ENCODE data around the gene NASP. TPM values are rescaled to one million over a fixed set of nuclear protein-coding genes. Genes with fewer than 3 reads are reported as not detected.
A peak's percentile ranks its signal among the peaks of the same experiment; 100 is the strongest.

Gene NASP, protein sequence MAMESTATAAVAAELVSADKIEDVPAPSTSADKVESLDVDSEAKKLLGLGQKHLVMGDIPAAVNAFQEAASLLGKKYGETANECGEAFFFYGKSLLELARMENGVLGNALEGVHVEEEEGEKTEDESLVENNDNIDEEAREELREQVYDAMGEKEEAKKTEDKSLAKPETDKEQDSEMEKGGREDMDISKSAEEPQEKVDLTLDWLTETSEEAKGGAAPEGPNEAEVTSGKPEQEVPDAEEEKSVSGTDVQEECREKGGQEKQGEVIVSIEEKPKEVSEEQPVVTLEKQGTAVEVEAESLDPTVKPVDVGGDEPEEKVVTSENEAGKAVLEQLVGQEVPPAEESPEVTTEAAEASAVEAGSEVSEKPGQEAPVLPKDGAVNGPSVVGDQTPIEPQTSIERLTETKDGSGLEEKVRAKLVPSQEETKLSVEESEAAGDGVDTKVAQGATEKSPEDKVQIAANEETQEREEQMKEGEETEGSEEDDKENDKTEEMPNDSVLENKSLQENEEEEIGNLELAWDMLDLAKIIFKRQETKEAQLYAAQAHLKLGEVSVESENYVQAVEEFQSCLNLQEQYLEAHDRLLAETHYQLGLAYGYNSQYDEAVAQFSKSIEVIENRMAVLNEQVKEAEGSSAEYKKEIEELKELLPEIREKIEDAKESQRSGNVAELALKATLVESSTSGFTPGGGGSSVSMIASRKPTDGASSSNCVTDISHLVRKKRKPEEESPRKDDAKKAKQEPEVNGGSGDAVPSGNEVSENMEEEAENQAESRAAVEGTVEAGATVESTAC
- total RNA-seq (2014; rRNA removed; shearing (Covaris generic)) = 141 and 151 TPM in 2 replicates

DNA sequence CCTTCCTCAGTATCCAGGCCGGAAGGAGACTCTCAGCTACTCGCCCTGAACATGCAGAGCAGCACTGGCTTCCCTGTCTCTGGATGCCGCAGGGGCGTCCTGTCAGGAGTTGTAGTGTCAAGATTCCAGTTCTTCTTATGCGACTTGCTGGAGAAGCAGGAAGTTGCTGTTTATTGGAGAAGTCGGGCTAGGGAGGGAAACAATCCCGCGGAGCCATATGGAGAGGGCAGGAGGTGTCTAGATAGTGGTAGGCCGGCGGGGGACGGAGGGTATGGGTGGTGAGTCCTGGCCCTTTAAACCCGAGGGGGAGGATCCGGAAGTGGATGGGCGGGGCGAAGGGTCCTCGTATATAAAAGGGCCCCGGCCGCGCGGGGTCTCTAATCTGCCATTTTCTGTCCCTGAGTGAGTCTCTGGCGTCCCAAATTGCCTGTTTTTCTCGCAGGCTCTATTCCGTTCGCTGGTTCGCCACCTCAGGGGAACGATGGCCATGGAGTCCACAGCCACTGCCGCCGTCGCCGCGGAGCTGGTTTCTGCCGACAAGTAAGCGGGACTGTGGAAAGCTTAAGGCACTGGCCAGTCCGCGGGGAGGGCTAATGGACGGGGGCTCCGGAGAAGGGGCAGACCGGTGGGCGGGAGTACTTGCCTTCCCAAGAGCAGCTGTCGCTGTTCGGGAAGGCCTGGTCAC lies at the start of gene NASP:
Gene NASP, plus strand, starts transcription at position 376 of the 685 bp plus-strand sequence. Its CDS starts 106 bp downstream, at position 482.
- H3K4me3 ChIP-seq = peak within 1 kb of the TSS; percentile 75
- H3K36me3 ChIP-seq = peaks cover 14% of the 10 kb centered on the region
- H3K27me3 ChIP-seq (replicated peaks) = no peaks in the 10 kb centered on the region
- H3K9me3 ChIP-seq (replicated peaks) = no peaks in the 10 kb centered on the region
- peaks cover 17% of the 10 kb centered on the region for H3K4me1 ChIP-seq (replicated peaks)
- peak; percentile 88 to 97 for DNase-seq (ENCODE audit: low read depth in 1 of 2, low spot score in 2 of 2)
- H3K27ac ChIP-seq = peak within 1 kb of the TSS; percentile 79

DNA sequence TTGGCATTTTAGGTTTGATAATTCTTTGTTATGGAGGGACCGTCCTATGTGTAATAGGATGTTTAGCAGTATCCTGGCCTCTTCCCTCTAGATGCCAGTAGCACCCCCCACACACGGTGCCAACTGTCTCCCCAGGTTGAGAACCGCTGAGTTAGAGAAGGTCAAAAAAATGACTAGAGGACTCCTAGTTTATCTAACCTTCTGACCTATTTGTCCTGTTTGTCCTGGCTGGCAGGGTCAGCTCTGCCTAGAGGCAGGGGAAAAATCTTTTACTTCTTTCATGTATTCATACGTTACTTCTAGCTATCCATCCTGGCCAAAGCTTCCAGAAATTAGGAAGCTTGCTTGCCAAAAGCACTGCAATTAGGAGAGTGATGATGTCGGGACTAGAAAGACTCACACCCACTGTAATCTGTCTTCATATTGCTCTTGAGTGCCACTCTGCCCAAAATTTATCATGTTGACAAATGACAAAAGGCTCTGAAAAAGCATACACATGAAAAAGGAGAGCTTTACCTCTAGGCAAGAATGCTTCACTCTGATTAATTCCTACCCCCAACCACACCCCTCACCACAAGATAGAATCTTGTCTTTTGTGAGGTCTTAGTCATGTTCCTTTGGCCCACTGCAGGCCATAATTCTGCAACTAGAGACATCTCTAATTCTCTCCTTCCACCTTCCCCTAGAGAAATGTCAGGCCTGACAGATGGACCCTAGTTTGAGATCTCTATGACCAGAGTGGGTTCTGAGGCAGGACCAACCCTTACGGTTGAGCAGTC lies 47.7 kb upstream of the NASP start:
- no peak overlapping the region for H3K4me3 ChIP-seq
- H3K27me3 ChIP-seq (replicated peaks) = no peaks in the 10 kb centered on the region
- no peak for DNase-seq (ENCODE audit: low read depth in 1 of 2, low spot score in 2 of 2)
- H3K36me3 ChIP-seq = no peaks in the 10 kb centered on the region
- no peaks in the 10 kb centered on the region for H3K9me3 ChIP-seq (replicated peaks)
- no peaks in the 10 kb centered on the region for H3K4me1 ChIP-seq (replicated peaks)
- no peak overlapping the region for H3K27ac ChIP-seq

DNA sequence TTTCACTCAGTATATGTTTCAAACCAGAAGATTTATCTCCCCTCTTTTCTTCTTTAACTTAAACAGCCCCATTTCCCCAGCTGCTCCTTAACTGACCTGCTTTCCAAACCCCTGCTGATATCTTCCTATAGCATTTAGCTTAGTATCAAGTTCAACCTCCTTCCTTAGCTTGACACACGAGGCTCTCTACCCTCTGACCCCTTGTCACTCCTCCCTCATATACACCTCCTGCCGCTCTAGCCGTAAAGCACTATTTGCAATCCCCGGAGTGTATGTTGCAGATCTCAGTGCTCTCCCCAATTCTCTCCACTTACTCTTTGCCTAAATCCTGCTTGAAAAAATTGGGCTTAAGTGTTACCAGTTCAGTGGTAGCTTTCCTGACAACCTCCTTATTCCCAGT lies 47.0 kb upstream of the NASP start:
- Histone ChIP-seq H3K36me3 (no peaks in the 10 kb centered on the region), H3K9me3 (replicated peaks) (no peaks in the 10 kb centered on the region)

DNA sequence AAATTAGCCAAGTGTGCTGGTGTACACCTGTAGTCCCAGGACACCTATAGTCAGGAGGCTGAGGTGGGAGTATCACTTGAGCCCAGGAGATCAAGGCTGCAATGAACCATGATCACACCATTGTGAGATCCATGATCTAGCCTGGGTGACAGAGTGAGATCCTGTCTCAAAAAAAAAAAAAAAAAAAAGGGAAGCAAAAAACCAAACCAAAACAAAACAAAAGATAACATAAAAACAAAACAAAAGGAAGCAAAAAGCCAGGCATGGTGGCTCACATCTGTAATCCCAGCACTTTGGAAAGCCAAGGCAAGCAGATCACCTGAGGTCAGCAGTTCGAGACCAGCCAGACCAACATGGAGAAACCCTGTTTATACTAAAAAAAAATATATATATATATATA lies 42.6 kb upstream of the NASP start:
- no peaks in the 10 kb centered on the region for H3K27me3 ChIP-seq (replicated peaks)
- H3K36me3 ChIP-seq = no peaks in the 10 kb centered on the region
- no peak overlapping the region for H3K27ac ChIP-seq
- H3K4me3 ChIP-seq = no peak overlapping the region
- no peaks in the 10 kb centered on the region for H3K4me1 ChIP-seq (replicated peaks)
- DNase-seq (ENCODE audit: low read depth in 1 of 2, low spot score in 2 of 2) = no peak
- no peaks in the 10 kb centered on the region for H3K9me3 ChIP-seq (replicated peaks)

More for the DNA sequence above, 47.0 kb upstream of the NASP start:
- H3K27me3 ChIP-seq (replicated peaks) = no peaks in the 10 kb centered on the region
- no peak overlapping the region for H3K4me3 ChIP-seq
- no peaks in the 10 kb centered on the region for H3K4me1 ChIP-seq (replicated peaks)
- no peak for DNase-seq (ENCODE audit: low read depth in 1 of 2, low spot score in 2 of 2)
- no peak overlapping the region for H3K27ac ChIP-seq

DNA sequence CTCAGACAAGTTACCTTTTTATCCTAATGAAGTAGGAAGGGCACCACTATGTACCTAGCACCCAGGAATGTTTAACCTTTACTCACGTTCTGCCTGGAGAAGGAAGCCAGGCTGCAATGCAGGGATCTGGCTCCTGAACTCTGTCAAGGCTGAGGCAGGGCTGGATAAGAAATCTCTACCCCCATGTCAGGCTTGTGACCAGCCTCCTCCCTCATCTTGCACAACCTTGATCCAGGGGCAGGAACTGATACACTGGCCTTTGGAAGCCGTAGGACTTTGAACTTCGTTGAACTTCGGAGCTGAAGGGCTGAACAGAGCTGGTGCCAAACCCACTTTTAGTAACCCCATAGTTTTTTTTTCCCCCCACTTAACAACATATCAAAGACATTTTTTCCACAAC lies 41.2 kb upstream of the NASP start:
- H3K4me1 ChIP-seq (replicated peaks) = no peaks in the 10 kb centered on the region
- no peak for DNase-seq (ENCODE audit: low read depth in 1 of 2, low spot score in 2 of 2)

DNA sequence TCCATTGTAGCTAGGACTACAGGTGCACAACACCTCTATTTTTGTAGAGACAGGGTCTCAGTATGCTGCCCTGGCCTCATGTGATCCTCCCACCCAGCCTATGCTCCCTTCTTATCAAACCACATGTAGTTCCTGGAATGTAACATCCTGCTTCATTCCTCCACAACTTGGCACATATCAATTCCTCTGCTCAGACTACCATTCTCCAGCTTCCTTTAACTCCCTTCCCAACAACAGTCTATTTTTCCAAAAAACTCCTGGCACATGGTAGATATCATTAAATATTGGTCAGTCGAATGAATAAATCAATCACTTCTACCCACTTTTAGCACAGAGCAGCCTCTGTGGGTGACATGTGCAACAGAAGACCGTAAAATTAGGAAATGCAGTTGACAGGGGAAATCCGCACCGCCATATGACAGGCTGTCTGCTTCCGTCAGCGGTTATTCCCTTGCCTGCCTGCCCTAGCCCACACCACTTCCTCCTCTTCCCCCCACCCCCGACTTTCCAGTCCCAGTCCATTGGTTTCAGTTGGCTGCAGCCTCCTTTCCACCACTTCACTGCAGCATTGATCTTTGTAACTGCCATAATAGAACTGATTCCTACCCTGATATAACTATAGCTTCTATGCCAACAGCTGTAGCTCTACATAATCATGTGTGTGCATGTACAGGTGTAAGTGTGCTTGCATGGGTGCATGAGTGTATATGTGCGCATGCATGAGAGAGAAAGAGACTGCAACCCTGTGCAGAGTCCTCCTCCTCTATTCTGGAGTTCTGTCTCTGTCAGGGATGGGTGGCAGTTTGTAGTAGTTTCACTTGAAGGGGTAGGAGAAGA lies 40.0 kb upstream of the NASP start:
- H3K4me1 ChIP-seq (replicated peaks) = no peaks in the 10 kb centered on the region
- H3K9me3 ChIP-seq (replicated peaks) = no peaks in the 10 kb centered on the region
- no peaks in the 10 kb centered on the region for H3K36me3 ChIP-seq
- no peak for DNase-seq (ENCODE audit: low read depth in 1 of 2, low spot score in 2 of 2)
- no peak overlapping the region for H3K27ac ChIP-seq
- no peak overlapping the region for H3K4me3 ChIP-seq
- H3K27me3 ChIP-seq (replicated peaks) = no peaks in the 10 kb centered on the region

More for the DNA sequence above, 41.2 kb upstream of the NASP start:
- H3K27ac ChIP-seq = no peak overlapping the region
- H3K27me3 ChIP-seq (replicated peaks) = no peaks in the 10 kb centered on the region
- H3K4me3 ChIP-seq = no peak overlapping the region
- no peaks in the 10 kb centered on the region for H3K9me3 ChIP-seq (replicated peaks)
- H3K36me3 ChIP-seq = no peaks in the 10 kb centered on the region

DNA sequence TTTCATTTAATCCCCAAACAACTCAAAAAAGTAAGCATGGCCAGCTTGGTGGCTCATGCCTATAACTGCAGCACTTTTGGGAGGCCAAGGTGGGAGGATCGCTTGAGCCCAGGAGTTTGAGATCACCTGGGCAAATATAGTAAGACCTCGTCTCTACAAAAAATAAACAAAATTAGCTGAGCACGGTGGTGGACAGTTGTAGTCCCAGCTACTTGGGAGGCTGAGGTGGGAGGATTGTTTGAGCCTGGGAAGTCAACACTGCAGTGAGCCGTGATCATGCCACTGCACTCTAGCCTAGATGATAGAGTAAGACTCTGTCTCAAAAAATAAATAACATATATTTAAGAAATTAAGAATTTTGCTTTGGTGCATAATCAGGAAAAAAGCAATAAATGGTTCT lies 39.3 kb upstream of the NASP start:
- Histone ChIP-seq H3K27me3 (replicated peaks) (no peaks in the 10 kb centered on the region), H3K9me3 (replicated peaks) (no peaks in the 10 kb centered on the region), H3K4me3 (no peak overlapping the region), H3K4me1 (replicated peaks) (no peaks in the 10 kb centered on the region), H3K27ac (no peak overlapping the region), H3K36me3 (no peaks in the 10 kb centered on the region)
- DNase-seq (ENCODE audit: low read depth in 1 of 2, low spot score in 2 of 2) = no peak

DNA sequence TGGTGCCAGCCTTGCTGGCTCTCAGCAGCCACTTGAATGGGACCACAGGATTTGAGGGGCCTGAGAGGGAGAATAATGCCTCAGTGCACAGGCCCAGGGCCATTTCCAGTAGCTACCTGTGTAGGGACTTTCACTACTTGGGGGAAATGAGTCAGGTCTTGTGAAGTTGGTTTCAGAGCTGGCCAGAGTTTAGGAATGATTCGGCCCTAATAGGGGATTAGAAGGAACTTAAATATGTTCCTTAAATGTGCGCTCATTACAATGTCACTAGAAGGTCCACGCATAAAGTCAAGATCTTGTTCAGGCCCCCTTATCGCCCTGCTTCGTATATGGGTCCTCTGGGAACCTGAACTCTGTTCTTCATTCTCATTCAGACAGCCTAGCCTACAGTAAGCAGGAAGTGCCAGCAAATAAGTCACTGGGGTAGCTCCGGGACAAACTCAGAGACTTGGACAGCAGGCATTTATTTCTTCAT lies 38.8 kb upstream of the NASP start:
- peaks cover 2% of the 10 kb centered on the region; the same call in 1 of the 2 replicates for H3K4me1 ChIP-seq (replicated peaks)
- no peaks in the 10 kb centered on the region for H3K36me3 ChIP-seq
- no peaks in the 10 kb centered on the region for H3K27me3 ChIP-seq (replicated peaks)
- H3K27ac ChIP-seq = no peak overlapping the region
- no peak overlapping the region for H3K4me3 ChIP-seq
- DNase-seq (ENCODE audit: low read depth in 1 of 2, low spot score in 2 of 2) = no peak
- no peaks in the 10 kb centered on the region for H3K9me3 ChIP-seq (replicated peaks)

DNA sequence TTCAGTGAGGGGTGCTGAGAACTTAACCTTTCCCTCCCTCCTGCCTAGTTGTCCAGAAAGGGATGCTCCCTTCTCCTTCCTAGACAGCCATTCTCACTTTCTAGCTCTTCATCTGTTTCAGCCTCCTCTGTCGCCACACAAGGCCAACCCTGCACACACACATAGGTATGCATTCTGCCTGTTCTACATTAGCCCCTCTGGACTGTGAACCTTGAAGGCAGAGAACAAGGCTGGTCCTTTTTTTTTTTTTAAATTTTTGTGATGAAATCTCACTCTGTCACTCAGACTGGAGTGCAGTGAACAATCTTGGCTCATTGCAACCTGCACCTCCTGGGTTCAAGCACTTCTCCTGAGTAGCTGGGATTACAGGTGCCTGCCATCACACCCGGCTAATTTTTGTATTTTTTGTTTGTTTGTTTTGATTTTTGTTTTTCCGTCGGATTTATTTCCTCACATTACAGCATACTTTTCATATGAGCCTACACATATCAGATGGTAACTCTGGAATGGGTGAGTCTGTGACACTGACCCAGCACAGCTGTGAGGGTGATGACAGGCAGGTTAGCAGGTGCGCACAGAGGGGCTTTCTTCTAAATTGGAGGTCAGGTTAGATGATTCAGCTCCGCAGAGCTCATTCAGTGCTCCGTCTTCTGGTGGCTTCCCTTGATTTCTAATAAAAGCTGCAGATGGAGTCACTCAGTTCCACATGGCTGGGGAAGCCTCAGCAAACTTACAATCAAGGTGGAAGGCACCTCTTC lies 38.1 kb upstream of the NASP start:
- Histone ChIP-seq H3K27ac (no peak overlapping the region), H3K9me3 (replicated peaks) (no peaks in the 10 kb centered on the region), H3K4me3 (no peak overlapping the region), H3K27me3 (replicated peaks) (no peaks in the 10 kb centered on the region), H3K36me3 (no peaks in the 10 kb centered on the region), H3K4me1 (replicated peaks) (peaks cover 7% of the 10 kb centered on the region)
- no peak for DNase-seq (ENCODE audit: low read depth in 1 of 2, low spot score in 2 of 2)

DNA sequence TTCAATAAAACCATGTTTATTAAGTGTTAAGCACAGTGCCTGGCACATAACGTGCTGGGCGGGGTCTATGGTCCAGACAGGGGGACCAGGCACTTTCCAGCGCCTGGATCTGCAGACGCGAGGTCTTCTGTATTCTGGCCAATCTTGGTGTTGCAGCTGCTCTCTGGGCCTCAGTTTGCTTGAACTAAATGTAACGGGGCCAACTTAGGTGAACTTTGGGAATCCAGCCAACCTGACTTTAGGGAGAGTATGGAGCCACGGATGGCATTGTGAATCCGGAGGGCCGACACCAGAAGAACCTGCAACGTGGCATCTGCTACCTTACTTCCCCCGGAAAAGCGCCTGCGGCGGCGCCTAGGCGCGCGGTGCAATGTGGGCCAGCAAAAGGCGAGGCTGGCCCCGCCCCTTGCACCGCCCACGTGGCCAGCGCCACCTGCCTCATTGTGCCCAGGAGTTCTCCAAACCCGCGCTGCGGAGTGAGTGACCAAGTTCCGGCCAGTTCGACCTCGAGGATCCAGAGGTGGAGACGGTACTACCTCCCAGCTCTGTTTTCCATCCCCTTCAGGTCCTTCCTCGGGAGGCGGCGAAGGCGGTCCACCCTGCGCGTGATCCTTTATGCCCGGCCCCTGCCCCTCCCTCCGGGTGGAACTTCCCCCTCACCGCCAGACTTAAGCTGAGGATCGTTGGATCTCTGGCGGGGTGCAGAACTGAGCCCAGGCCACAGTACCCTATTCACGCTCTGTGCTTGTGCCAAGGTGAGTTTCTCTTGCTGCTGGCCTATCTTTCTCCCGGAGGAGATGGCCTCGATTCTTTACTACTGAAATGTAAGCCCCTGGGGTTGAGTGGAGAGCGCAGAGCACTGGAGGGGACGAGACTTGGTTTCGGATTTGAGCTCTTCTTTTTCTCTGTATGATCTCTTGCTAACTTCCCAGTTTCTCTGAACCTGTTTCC lies 33.2 kb upstream of the NASP start, which contains the start of gene AKR1A1:
Gene AKR1A1, plus strand, starts transcription at position 426 of the 951 bp plus-strand sequence. CDS start 10,969 bp downstream, outside the sequence.
- H3K27ac ChIP-seq = peak within 1 kb of the TSS; percentile 45
- H3K4me3 ChIP-seq = peak within 1 kb of the TSS; percentile 54
- peaks cover 17% of the 10 kb centered on the region for H3K36me3 ChIP-seq
- no peaks in the 10 kb centered on the region for H3K27me3 ChIP-seq (replicated peaks)
- peak; percentile 84 to 88 for DNase-seq (ENCODE audit: low read depth in 1 of 2, low spot score in 2 of 2)
- peaks cover 11% of the 10 kb centered on the region for H3K4me1 ChIP-seq (replicated peaks)
- H3K9me3 ChIP-seq (replicated peaks) = no peaks in the 10 kb centered on the region

DNA sequence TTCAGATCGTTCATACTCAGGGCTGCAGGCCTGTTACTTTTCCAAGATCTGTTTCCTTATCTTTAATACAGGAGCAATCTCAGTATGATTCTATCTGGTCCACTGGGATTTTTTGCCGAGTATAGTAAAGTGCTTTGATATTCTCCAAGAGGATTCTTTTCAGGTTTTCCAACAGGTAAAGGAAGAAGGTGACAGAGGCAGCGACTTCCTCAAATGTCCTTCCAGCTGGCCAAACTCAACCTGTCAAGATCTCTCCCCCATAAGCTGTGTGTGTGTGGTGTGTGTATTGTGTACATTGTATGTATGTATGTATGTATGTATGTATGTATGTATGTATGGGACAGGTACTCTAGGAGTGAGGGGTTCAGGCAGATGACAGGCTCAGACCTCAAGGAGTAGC lies 32.2 kb upstream of the NASP start:
- Histone ChIP-seq H3K27me3 (replicated peaks) (no peaks in the 10 kb centered on the region), H3K4me3 (peak overlapping the region; percentile 54), H3K4me1 (replicated peaks) (peaks cover 11% of the 10 kb centered on the region), H3K27ac (no peak overlapping the region), H3K9me3 (replicated peaks) (no peaks in the 10 kb centered on the region; the same call in 1 of the 2 replicates), H3K36me3 (peaks cover 27% of the 10 kb centered on the region)
- DNase-seq (ENCODE audit: low read depth in 1 of 2, low spot score in 2 of 2) = no peak

Data from SJSA1 (cell line).